HepG2 (cell line): ENCODE results near the gene LENEP. TPM values are rescaled to one million over a fixed set of nuclear protein-coding genes. Genes with fewer than 3 reads are reported as not detected.

Source experiments
- CENPT ChIP-seq: sonication (generic); formaldehyde crosslinking; IDR thresholded peaks from 2 replicates; pipeline ENCODE4 v1.8.0; 2022; ENCODE audit warnings: low read depth, mild to moderate bottlenecking, moderate library complexity, missing genetic modification reagents
- EP300 ChIP-seq, 3 experiments: sonication (generic) in 1 of 3; formaldehyde crosslinking in 1 of 3; IDR thresholded peaks; 2 replicates each; pipeline versions ENCODE4 v1.5.1 to v1.6.1; 2011 to 2020; ENCODE audit warnings: low read depth in 2 of 3, low read length in 2 of 3, borderline replicate concordance in 1 of 3, improper control_type of control experiment in 1 of 3, mild to moderate bottlenecking in 1 of 3, missing genetic modification reagents in 1 of 3, moderate library complexity in 1 of 3
- GFI1 ChIP-seq: sonication (generic); formaldehyde crosslinking; IDR thresholded peaks from 2 replicates; pipeline ENCODE4 v1.5.0; 2020; ENCODE audit warnings: missing genetic modification reagents, mild to moderate bottlenecking, borderline replicate concordance
- HES4 ChIP-seq: sonication (generic); formaldehyde crosslinking; IDR thresholded peaks from 2 replicates; pipeline ENCODE4 v1.9.0; 2021; ENCODE audit warnings: mild to moderate bottlenecking, missing genetic modification reagents, borderline replicate concordance
- MZF1 ChIP-seq: sonication (generic); formaldehyde crosslinking; IDR thresholded peaks from 2 replicates; pipeline ENCODE4 v1.8.1; 2023; ENCODE audit warnings: mild to moderate bottlenecking, missing genetic modification reagents, borderline replicate concordance
- NFKB2 ChIP-seq: sonication (generic); formaldehyde crosslinking; IDR thresholded peaks from 2 replicates; pipeline ENCODE4 v1.4.0; 2020; ENCODE audit warnings: missing genetic modification reagents, borderline replicate concordance
- NR2F2 ChIP-seq: IDR thresholded peaks from 2 replicates; pipeline ENCODE4 v1.6.1; 2012; ENCODE audit warnings: low read depth, inconsistent platforms, borderline replicate concordance
- RARA ChIP-seq: IDR thresholded peaks from 2 replicates; pipeline ENCODE4 v1.6.1; 2016; ENCODE audit warnings: missing genetic modification reagents, missing compliant biosample characterization
- RBFOX2 ChIP-seq: fragments of 200-400 bp; formaldehyde crosslinking; IDR thresholded peaks from 2 replicates; pipeline ENCODE4 v1.6.1; 2017; ENCODE audit warnings: low read depth, mild to moderate bottlenecking, low read length
- SNAPC5 ChIP-seq: sonication (generic); formaldehyde crosslinking; IDR thresholded peaks from 2 replicates; pipeline ENCODE4 v1.8.1; 2023; ENCODE audit warnings: mild to moderate bottlenecking, missing genetic modification reagents, borderline replicate concordance
- ZNF12 ChIP-seq: sonication (generic); formaldehyde crosslinking; IDR thresholded peaks from 2 replicates; pipeline ENCODE4 v1.5.0; 2020; ENCODE audit warnings: missing genetic modification reagents
- ZNF224 ChIP-seq: sonication (generic); formaldehyde crosslinking; IDR thresholded peaks from 2 replicates; pipeline ENCODE4 v1.5.0; 2020; ENCODE audit warnings: mild to moderate bottlenecking, missing genetic modification reagents
- ZNF343 ChIP-seq: sonication (generic); formaldehyde crosslinking; IDR thresholded peaks from 2 replicates; pipeline ENCODE4 v1.4.0; 2020; ENCODE audit warnings: mild to moderate bottlenecking, missing genetic modification reagents
- ZNF556 ChIP-seq: sonication (generic); formaldehyde crosslinking; IDR thresholded peaks from 2 replicates; pipeline ENCODE4 v1.4.0; 2020; ENCODE audit warnings: mild to moderate bottlenecking, missing genetic modification reagents, borderline replicate concordance
- ZNF703 ChIP-seq: sonication (generic); formaldehyde crosslinking; IDR thresholded peaks from 2 replicates; pipeline ENCODE4 v1.5.1; 2020; ENCODE audit warnings: missing genetic modification reagents, mild to moderate bottlenecking, moderate library complexity, borderline replicate concordance
- ZNF776 ChIP-seq: sonication (generic); formaldehyde crosslinking; IDR thresholded peaks from 2 replicates; pipeline ENCODE4 v1.4.0; 2020; ENCODE audit warnings: mild to moderate bottlenecking, missing genetic modification reagents
- polyA plus RNA-seq, 8 experiments: library from polyadenylated mRNA; depleted of rRNA in 3 of 8; stranded (reverse) in 7 of 8; unstranded in 1 of 8; fragments of >200 nt; fragmentation: Illumina TruSeq in 4 of 8; extraction: Trizol in 4 of 8; gene quantifications; 2 replicates each; pipeline versions ENCODE4 v1.2.1 to v1.2.3, GENCODE V29; 2011 to 2016; ENCODE audit warnings: low read depth in 4 of 8, missing spikeins in 1 of 8, mixed read lengths in 1 of 8; ENCODE audit not compliant: insufficient read depth in 1 of 8
- total RNA-seq, 5 experiments: library from RNA; depleted of rRNA; stranded (reverse); fragments of >200 nt; fragmentation: Illumina TruSeq; extraction: Trizol; gene quantifications; 2 replicates each; pipeline ENCODE4 v1.2.3, GENCODE V29; 2016; ENCODE audit warnings: low read depth in 1 of 5
- TF ChIP-seq, protein P1 (sequence below): sonication (generic); formaldehyde crosslinking; IDR thresholded peaks from 2 replicates; pipeline ENCODE4 v1.5.0; 2020; ENCODE audit warnings: mild to moderate bottlenecking, missing genetic modification reagents, borderline replicate concordance
- TF ChIP-seq, protein P2 (sequence below): IDR thresholded peaks from 2 replicates; pipeline ENCODE4 v1.6.1; 2012; ENCODE audit warnings: inconsistent platforms
- TF ChIP-seq, protein P3 (sequence below): sonication (generic); formaldehyde crosslinking; IDR thresholded peaks from 2 replicates; pipeline ENCODE4 v1.5.0; 2020; ENCODE audit warnings: missing genetic modification reagents
- TF ChIP-seq, protein P4 (sequence below): sonication (generic); formaldehyde crosslinking; IDR thresholded peaks from 2 replicates; pipeline ENCODE4 v1.4.0; 2020; ENCODE audit warnings: missing genetic modification reagents, borderline replicate concordance

The LENEP gene
- total and polyA plus RNA-seq, 2 of the 13 experiments (the other 11 are each of a cell fraction or from before 2014, with no cell fraction given): 0.29 TPM; not detected in 1

GRCh38 chr1:155007251-155007828 is 14.0 kb downstream of the LENEP start (continued):
- TF ChIP-seq EP300 (IDR thresholded peaks at IDR 0.05; ENCODE audit: low read depth in 2 of 2, low read length in 2 of 2): no peak
- TF ChIP-seq EP300 (CRISPR knock-in tag; IDR thresholded peaks at IDR 0.05; ENCODE audit: borderline replicate concordance): no peak
- TF ChIP-seq NFKB2: no peak
- TF ChIP-seq, protein P1, sequence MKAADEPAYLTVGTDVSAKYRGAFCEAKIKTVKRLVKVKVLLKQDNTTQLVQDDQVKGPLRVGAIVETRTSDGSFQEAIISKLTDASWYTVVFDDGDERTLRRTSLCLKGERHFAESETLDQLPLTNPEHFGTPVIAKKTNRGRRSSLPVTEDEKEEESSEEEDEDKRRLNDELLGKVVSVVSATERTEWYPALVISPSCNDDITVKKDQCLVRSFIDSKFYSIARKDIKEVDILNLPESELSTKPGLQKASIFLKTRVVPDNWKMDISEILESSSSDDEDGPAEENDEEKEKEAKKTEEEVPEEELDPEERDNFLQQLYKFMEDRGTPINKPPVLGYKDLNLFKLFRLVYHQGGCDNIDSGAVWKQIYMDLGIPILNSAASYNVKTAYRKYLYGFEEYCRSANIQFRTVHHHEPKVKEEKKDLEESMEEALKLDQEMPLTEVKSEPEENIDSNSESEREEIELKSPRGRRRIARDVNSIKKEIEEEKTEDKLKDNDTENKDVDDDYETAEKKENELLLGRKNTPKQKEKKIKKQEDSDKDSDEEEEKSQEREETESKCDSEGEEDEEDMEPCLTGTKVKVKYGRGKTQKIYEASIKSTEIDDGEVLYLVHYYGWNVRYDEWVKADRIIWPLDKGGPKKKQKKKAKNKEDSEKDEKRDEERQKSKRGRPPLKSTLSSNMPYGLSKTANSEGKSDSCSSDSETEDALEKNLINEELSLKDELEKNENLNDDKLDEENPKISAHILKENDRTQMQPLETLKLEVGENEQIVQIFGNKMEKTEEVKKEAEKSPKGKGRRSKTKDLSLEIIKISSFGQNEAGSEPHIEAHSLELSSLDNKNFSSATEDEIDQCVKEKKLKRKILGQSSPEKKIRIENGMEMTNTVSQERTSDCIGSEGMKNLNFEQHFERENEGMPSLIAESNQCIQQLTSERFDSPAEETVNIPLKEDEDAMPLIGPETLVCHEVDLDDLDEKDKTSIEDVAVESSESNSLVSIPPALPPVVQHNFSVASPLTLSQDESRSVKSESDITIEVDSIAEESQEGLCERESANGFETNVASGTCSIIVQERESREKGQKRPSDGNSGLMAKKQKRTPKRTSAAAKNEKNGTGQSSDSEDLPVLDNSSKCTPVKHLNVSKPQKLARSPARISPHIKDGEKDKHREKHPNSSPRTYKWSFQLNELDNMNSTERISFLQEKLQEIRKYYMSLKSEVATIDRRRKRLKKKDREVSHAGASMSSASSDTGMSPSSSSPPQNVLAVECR: no peak
- TF ChIP-seq ZNF556 (CRISPR knock-in tag): no peak
- TF ChIP-seq ZNF12 (CRISPR knock-in tag): no peak
- TF ChIP-seq RBFOX2: peak; percentile 44; the same call in 1 of the 2 replicates
- no peak for TF ChIP-seq HES4 (CRISPR knock-in tag)
- TF ChIP-seq MZF1 (CRISPR knock-in tag): no peak
- no peak for TF ChIP-seq ZNF776 (CRISPR knock-in tag)
- TF ChIP-seq, protein P2, sequence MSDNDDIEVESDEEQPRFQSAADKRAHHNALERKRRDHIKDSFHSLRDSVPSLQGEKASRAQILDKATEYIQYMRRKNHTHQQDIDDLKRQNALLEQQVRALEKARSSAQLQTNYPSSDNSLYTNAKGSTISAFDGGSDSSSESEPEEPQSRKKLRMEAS: no peak
- TF ChIP-seq ZNF224: no peak
- TF ChIP-seq ZNF343 (CRISPR knock-in tag): no peak
- TF ChIP-seq ZNF703 (CRISPR knock-in tag): no peak
- TF ChIP-seq GFI1 (CRISPR knock-in tag): no peak
- TF ChIP-seq, protein P3, sequence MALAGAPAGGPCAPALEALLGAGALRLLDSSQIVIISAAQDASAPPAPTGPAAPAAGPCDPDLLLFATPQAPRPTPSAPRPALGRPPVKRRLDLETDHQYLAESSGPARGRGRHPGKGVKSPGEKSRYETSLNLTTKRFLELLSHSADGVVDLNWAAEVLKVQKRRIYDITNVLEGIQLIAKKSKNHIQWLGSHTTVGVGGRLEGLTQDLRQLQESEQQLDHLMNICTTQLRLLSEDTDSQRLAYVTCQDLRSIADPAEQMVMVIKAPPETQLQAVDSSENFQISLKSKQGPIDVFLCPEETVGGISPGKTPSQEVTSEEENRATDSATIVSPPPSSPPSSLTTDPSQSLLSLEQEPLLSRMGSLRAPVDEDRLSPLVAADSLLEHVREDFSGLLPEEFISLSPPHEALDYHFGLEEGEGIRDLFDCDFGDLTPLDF (CRISPR knock-in tag): no peak
- TF ChIP-seq NR2F2: peak; percentile 44; the same call in 1 of the 2 replicates
- TF ChIP-seq, protein P4, sequence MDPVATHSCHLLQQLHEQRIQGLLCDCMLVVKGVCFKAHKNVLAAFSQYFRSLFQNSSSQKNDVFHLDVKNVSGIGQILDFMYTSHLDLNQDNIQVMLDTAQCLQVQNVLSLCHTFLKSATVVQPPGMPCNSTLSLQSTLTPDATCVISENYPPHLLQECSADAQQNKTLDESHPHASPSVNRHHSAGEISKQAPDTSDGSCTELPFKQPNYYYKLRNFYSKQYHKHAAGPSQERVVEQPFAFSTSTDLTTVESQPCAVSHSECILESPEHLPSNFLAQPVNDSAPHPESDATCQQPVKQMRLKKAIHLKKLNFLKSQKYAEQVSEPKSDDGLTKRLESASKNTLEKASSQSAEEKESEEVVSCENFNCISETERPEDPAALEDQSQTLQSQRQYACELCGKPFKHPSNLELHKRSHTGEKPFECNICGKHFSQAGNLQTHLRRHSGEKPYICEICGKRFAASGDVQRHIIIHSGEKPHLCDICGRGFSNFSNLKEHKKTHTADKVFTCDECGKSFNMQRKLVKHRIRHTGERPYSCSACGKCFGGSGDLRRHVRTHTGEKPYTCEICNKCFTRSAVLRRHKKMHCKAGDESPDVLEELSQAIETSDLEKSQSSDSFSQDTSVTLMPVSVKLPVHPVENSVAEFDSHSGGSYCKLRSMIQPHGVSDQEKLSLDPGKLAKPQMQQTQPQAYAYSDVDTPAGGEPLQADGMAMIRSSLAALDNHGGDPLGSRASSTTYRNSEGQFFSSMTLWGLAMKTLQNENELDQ (CRISPR knock-in tag): no peak
- TF ChIP-seq RARA (CRISPR knock-in tag): no peak
- TF ChIP-seq SNAPC5 (CRISPR knock-in tag): no peak
- TF ChIP-seq CENPT (CRISPR knock-in tag): no peak
